ENCODE results near the gene CNTFR. TPM values are rescaled to one million over a fixed set of nuclear protein-coding genes. Genes with fewer than 3 reads are reported as not detected.

CNTFR gene
- total RNA-seq, 1 donor from 2014 or later, result 4.7 TPM

DNA sequence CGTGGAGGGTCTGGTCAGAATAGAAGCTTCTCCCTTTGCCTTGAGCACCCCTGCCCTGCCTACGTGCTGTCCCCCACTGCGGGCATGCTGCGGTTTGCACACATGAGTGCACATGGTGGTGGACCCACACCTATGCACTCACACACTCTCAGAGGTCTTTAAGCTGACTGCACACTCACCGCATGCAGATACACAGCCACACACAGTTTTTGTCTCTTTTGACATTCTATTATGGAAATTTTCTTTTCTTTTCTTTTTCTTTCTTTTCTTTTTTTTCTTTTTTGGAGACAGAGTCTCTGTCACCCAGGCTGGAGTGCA is 39.9 kb upstream of the CNTFR start:
- DNase-seq (ENCODE audit: low spot score in 2 of 2), result no peak
- TF ChIP-seq, protein P1, sequence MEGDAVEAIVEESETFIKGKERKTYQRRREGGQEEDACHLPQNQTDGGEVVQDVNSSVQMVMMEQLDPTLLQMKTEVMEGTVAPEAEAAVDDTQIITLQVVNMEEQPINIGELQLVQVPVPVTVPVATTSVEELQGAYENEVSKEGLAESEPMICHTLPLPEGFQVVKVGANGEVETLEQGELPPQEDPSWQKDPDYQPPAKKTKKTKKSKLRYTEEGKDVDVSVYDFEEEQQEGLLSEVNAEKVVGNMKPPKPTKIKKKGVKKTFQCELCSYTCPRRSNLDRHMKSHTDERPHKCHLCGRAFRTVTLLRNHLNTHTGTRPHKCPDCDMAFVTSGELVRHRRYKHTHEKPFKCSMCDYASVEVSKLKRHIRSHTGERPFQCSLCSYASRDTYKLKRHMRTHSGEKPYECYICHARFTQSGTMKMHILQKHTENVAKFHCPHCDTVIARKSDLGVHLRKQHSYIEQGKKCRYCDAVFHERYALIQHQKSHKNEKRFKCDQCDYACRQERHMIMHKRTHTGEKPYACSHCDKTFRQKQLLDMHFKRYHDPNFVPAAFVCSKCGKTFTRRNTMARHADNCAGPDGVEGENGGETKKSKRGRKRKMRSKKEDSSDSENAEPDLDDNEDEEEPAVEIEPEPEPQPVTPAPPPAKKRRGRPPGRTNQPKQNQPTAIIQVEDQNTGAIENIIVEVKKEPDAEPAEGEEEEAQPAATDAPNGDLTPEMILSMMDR (IDR thresholded peaks at IDR 0.05), result no peak
- Histone ChIP-seq H3K27me3 (peaks cover 12% of the 10 kb centered on the region), H3K27ac (no peak overlapping the region), H3K9me3 (no peaks in the 10 kb centered on the region), H3K4me3 (peak overlapping the region in 1 of 2 donors; percentile 66), H3K36me3 (no peaks in the 10 kb centered on the region), H3K4me1 (peaks cover 9% of the 10 kb centered on the region in 2 donors)
- intact Hi-C loops (cut with DNase I), result no loop called here

DNA sequence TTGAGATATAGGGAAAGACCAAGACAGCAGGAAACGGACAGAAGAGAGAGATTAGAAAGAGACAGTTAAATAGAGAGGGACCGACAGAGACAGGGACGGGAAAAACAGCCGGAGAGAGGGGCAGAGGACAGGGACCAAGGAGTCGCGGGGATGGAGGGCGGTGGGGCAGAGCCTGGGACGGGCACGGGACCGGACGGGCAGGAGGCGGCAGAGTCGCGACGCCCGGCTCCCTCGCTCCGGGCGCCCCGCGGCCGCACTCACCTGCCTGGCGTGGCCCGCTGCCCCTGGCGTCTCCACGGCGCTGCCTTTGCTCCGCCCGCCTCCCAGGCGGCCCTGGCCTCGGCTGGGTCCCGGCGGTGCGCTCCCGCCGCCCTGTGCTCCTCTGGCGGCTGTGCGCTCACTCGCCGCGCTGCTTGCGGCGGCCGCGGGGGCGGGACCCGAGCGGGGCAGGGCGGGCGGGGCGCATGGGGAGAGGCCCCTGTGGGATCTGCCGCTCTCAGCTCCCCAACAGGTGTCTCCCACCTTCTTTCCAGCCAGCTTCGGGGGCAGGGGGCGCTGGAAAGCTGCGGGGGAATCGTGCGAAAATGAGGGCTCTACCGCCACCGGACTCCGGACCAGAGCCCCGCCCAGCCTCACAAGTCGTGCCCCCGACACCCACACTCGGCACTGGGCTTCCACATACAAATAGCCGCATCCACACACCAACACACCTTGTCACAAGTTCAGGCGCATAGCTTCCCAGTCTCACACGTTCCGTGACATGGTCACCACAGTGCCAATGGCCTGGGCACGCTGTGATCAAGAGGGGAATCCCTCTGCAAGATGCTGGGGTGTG is 39.3 kb upstream of the CNTFR start, which contains the start of gene ARID3C:
ARID3C (minus strand) TSS at position 411 of the 835 bp plus-strand sequence. CDS start 1,052 bp downstream, outside the sequence.
- Histone ChIP-seq H3K4me1 (peaks cover 9% of the 10 kb centered on the region in 2 donors), H3K36me3 (no peaks in the 10 kb centered on the region), H3K4me3 (peak within 1 kb of the TSS; percentile 48 to 66), H3K27ac (no peak within 1 kb of the TSS), H3K27me3 (peaks cover 12% of the 10 kb centered on the region), H3K9me3 (no peaks in the 10 kb centered on the region)
- intact Hi-C loops (cut with DNase I), result no loop called here
- TF ChIP-seq, protein P1 (IDR thresholded peaks at IDR 0.05), result no peak
- no peak for DNase-seq (ENCODE audit: low spot score in 2 of 2)

DNA sequence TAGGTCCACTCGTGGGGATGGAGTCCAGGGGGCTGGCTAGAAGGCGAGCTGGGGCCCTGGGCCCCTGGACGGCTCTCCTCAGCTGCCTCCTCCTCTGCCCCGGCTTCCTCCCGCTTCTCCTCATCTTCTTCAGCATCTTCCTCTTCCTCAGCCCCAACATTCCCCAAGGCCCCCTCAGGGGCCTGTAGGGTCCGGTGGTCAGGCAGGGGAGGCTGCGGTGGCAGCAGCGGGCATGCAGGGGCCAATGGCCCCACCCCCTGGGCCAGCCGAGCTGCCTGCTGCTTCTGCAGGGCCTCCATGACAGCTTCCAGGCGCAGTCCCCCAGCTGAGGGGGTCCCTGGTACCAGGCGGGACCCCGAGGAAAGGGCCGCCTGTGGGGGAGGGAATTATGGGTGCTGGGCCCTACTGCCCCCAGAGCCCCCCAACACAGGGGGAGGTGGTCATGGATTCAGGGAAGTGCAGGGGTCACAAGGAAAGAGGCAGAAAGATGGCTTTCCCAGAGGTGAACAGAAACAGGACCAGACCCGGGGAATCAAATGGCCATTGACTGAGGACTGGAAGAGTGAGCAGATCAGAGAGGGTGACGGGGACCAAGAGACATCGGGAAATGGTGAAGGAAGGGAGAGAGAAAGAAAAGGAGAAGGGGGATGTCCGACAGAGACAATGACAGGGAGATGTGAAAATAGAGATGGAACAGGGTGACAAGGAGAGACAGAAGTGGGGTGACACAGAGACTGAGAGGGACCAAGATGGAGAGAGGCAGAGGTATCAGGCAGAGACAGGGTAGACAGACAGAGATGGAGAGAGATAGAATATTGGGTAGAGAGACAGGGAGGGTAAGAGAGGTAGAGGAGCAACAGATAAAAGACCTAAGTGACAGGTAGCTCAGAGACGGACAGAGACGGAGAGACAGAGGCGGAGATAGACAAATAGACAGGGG is 38.5 kb upstream of the CNTFR start:
- H3K4me3 ChIP-seq, result peak overlapping the region; percentile 48 to 66
- intact Hi-C loops (cut with DNase I), result no loop called here
- H3K9me3 ChIP-seq, result no peaks in the 10 kb centered on the region
- no peaks in the 10 kb centered on the region for H3K36me3 ChIP-seq
- no peak for DNase-seq (ENCODE audit: low spot score in 2 of 2)
- no peak overlapping the region for H3K27ac ChIP-seq
- peaks cover 9% of the 10 kb centered on the region in 2 donors for H3K4me1 ChIP-seq
- TF ChIP-seq, protein P1 (IDR thresholded peaks at IDR 0.05), result no peak
- H3K27me3 ChIP-seq, result peaks cover 12% of the 10 kb centered on the region

DNA sequence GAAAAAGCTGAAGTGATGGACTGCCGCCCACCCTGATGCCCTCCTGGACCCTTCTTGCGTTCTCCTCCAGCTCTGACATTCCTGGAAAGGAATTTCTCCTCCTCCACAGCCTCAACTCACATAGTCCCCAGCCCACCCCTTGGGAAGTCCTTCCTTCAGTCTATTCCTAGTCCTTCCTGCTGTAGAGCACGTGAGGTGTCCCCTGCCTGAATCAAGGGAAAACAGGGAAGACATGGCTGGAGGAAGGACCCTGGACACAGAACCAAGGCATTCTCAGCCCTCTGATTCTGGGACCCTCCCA is 35.6 kb upstream of the CNTFR start:
- Histone ChIP-seq H3K36me3 (no peaks in the 10 kb centered on the region), H3K4me1 (peaks cover 9 to 13% of the 10 kb centered on the region in 2 donors), H3K27ac (no peak overlapping the region), H3K4me3 (no peak overlapping the region), H3K9me3 (no peaks in the 10 kb centered on the region), H3K27me3 (peaks cover 12% of the 10 kb centered on the region)
- TF ChIP-seq, protein P1 (IDR thresholded peaks at IDR 0.05), result no peak
- DNase-seq (ENCODE audit: low spot score in 2 of 2), result no peak
- intact Hi-C loops (cut with DNase I), result no loop called here

DNA sequence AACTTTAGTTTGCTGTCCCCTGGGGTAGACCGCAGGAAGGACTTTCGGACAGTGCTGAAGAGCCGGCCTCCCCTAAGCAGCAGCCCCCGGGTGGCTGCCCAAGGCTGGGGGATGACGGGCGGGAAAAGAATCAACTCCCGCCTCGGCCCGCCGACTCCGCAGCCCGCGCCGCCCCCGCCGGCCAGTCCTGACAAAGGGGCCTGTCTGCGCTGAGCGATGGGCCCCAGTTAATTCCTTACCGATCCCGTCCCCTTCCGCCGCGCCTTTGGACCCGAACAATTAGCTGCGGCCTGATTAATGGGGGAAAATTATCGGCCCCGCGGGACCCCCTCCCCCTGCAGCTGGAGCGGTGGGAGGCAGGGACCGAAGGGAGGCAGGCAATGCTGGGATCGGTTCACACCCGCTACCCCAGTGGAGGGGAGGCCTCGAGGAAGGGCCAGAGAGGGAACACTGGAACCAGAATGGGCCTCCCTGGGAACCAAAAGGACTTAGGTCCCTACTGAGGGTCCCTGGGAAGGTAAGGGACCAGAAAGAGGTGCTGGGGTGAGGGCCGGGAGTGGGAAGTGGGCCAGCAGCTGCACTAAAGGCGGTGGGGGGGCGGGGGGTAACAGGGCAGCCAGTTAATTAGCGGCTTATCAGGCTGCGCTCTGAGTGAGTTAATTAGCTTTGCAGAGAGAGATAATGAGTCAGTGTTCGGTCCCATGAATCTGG is 35.1 kb upstream of the CNTFR start:
- Histone ChIP-seq H3K27ac (no peak overlapping the region), H3K4me1 (peaks cover 9 to 16% of the 10 kb centered on the region in 2 donors), H3K4me3 (no peak overlapping the region), H3K36me3 (no peaks in the 10 kb centered on the region), H3K27me3 (peaks cover 12% of the 10 kb centered on the region), H3K9me3 (no peaks in the 10 kb centered on the region)
- no peak for DNase-seq (ENCODE audit: low spot score in 2 of 2)
- intact Hi-C loops (cut with DNase I), result no loop called here
- TF ChIP-seq, protein P1 (IDR thresholded peaks at IDR 0.05), result no peak
